HG03045 (cell line): ENCODE data around the gene SUSD3.

Source experiments
- ATAC-seq: cut with Tn5 transposase; IDR thresholded peaks from one replicate; pipeline ENCODE4 v1.9.1; 2021; ENCODE audit warnings: mild to moderate bottlenecking, moderate library complexity; ENCODE audit not compliant: unreplicated experiment

SUSD3 gene

GRCh38 chr9:93072383-93072795 is 13.9 kb downstream of the SUSD3 start:
- ATAC-seq = no peak

DNA sequence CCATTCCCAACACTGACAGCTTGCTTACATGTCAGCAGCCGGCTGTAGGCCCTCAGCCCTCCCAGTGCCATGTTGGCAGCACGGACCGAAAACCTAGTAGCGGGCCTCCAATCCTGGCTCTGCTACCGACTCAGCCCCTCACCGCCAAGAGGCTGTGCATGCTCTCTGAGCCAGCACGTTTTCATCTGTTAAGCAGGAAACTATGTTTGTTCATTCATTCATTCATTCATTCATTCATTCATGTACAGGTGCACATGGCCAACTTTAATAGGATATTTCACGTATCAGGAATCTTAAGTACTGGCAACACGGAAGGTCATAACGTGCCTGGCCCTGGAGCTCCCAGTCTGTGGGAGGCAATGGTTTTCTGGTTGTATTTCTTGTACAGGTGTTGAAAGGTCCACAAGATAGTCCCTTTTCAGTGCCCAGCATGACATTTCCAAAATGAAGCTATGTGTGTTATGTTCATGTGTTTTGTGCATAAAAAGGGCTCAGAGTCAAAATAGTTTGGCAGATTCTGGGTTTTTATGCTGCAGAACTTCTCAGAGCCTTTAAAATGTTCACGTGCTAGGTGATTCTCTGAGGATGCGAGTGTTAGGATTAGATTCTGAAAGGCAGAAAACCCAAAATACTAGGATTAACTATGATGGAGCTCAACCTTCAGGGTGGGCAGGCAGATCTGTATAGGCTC is 17.7 kb downstream of the SUSD3 start:
- no peak for ATAC-seq

GRCh38 chr9:93076792-93077128 is 18.3 kb downstream of the SUSD3 start:
- no peak for ATAC-seq

GRCh38 chr9:93077367-93077766 is 18.9 kb downstream of the SUSD3 start:
- ATAC-seq = no peak

DNA sequence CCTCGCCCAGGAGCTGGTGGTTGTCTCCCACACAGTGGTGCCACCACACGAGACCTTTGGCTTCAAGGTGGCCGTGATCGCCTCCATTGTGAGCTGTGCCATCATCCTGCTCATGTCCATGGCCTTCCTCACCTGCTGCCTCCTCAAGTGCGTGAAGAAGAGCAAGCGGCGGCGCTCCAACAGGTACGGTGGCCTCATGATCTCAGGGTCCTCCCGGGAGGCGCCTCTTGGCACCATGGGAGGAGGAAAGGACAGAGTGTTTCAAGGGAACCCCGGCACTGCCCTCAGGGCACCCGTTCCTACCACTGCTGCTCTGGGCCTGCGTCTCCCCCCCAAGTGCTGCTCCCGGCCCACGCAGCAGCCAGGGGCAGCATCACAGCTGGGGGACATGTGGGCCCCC is 19.3 kb downstream of the SUSD3 start:
- no peak for ATAC-seq

- no peak for ATAC-seq
Observed at GRCh38 chr9:93079371-93079770, 20.9 kb downstream of the SUSD3 start.

DNA sequence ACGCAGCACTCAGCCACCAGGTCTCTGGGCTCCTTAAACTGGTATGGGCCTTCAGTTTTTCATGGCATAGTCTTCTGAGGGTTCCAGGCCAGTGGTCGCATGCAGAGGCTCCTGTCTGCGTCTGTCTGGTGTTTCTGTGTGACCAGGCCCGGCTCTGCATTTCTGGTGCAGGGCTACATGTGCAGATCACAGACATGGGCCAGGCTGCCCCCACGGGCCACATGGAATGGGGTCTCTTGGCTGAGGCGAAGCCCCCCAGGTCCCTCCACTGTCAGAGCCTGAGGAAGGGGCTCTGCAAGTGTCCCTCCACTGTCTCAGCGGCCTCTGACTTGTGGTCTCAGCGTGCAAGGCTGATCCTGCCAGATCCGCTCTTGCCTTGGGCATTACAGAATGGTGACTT is 21.9 kb downstream of the SUSD3 start:
- no peak for ATAC-seq

- ATAC-seq = no peak
Observed at GRCh38 chr9:93081081-93081529, 22.6 kb downstream of the SUSD3 start.

- no peak for ATAC-seq
Observed at GRCh38 chr9:93081931-93082330, 23.4 kb downstream of the SUSD3 start.

- ATAC-seq = no peak
Observed at GRCh38 chr9:93082841-93083411, 24.4 kb downstream of the SUSD3 start.

DNA sequence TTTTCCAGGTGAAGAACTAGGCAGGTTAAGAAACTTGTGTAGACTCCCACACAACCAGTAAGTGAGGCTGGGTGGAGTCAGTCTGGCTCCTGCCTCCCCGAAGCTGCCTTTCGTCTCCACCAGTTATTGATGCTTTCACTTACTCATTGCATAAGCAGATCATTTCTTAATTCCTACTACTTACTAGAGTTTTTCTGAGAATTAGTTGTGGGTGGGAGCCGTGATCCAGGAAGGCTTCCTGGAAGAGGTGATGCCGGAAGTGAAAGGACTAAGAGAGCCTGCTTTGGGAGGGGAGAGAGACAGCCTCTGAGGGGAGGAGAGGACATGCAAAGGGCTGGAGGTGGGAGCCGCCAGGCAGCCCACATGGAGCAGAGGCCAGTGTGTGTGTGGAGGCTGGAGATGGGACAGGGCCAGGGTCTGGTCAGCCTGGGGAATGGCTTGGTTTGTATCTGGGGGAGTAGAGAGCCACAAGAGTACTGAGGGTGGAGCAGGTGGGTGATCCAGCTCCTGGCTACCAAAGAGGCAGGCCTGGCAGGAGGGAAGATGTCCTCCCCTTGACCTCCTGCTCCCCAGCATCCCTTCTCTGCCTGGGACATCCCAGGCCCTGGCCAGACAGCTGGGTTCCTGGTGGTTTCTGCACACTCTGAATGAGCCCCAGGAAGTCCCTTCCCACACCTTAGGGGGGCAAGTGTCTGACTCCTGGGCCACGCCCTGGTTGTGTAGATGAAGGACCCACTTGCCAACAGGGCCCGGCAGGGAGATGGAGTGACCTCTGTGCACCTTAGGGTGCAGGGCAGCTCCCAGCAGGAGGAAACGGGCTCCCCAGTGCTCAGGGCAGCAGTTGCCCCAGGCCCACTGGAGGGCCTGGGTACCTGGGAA is 25.3 kb downstream of the SUSD3 start:
- no peak for ATAC-seq

GRCh38 chr9:93084471-93084881 is 26.0 kb downstream of the SUSD3 start:
- no peak for ATAC-seq

- ATAC-seq = no peak
Observed at GRCh38 chr9:93085676-93086075, 27.2 kb downstream of the SUSD3 start.

GRCh38 chr9:93086447-93087224 is 28.1 kb downstream of the SUSD3 start:
- no peak for ATAC-seq

DNA sequence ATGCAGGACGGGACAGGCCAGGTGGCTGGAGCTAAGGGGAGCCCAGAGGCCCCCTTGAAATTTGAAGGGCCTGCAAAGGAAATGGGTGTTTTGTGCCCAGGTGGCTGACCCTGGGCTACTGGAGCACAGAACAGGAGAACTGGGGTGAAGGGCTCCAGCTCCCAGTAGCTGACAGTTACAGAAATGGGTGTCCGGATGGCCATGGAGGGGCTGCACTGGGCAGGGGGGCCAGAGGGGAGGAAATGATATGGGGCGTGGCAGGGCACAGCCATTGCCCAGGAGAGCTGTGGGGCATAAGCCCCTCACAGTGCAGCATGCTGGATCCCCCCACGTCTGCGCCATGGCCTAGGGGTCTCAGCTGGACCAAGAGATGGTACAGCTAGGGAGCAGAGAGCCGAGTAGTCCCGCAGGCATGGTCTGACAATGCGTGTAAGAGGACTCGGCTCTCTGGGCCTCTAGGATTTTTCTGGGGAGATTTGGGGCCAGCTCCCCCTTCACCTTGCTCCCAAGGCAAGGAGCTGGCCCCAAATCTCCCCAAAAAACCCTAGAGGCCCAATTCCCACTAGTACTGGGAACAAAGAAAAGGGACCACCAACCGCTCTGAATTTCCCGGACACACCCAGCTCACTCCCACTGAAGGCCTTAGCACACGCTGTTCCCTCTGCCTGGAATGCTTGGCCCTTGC is 29.6 kb downstream of the SUSD3 start:
- ATAC-seq = no peak

DNA sequence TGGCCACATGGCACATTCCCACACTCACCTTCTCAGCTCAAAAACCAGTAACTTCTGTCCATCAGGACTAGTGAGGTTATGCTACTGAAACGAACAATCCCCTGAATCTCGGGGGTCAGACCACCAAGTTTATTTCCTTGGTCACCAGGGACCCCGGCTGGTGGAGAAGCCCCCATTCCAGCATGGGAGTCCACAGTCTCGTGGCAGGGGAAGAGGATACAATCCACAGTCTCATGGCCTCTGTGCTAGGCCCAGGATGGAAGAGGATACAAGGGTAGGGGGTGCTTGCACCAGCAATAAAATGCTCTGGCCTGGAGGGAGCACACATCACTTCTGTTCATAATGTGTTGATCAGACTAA is 30.1 kb downstream of the SUSD3 start:
- no peak for ATAC-seq

DNA sequence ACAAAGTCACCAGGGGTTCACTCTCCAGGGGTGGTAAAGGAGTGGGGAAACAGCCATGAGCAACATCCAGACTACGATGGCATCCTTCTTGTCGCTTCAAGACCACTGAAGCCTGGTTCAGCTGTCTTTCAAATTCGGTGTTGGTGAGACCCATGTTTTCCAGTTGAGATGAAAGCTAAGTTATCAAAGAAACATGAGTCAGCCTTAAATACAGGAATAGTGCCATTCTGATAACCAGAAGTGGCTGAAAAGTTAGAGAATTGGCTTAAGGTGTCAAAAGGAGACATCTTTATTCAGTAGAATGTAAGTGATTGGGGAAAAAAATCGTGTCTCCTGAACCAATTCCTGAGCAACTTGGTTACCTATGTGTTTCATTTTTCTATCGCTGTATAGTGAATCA is 30.5 kb downstream of the SUSD3 start:
- no peak for ATAC-seq

DNA sequence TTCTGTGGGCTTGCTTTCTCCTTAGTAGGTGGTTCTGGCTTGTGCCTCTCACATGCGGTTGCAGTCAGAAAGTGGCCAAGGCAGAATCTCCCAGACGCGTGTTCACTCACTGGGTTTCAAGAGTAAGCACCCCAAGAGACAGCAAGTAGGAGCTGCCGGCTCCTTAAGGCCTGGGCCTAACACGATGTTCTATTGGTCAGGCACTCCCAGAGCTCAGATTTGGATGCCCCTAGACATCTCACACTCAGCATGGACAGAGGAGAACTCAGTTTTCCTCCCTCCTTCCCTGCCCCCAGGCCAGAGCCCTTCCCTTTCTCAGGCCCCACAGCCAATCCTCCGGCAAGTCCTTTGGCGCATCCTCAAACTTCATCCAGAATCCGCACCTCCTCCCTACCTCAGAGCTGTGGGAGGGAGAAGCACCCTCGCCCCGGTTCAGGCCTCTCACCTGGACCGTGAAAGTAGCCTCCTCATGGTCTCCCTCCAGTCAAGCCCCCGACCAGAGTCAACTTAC is 31.0 kb downstream of the SUSD3 start:
- ATAC-seq = no peak

GRCh38 chr9:93090091-93090655 is 31.7 kb downstream of the SUSD3 start:
- ATAC-seq = no peak

DNA sequence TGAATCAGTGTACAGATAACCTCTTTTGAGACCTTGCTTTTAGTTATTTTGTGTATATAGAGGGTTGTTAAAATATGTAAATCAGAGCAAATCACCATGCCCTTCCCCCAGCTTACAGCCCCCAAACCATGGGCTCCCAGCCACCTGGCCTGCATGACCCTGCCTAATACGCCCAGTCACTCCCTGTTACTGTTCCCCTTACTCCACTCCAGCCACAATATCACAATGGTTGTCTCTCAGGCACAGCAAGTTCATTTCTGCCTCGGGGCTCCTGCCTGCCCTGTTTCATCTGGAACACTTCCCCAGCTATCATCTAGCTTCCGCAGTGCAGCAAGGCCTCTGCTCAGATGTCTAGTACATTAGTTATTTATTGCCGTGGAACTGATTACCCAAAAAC is 32.6 kb downstream of the SUSD3 start:
- ATAC-seq = no peak
